Neural cell (in vitro differentiated cells): ENCODE measurements around the gene LYVE1. TPM values are rescaled to one million over a fixed set of nuclear protein-coding genes. Genes with fewer than 3 reads are reported as not detected.

Experiments
- H2AFZ ChIP-seq: fragments of 200-600, 300-800 bp; sonication (generic), shearing (Covaris generic); 2 replicates; pipeline ENCODE4 v1.6.0; 2014; ENCODE audit warnings: low read depth, mild to moderate bottlenecking, antibody characterized with exemption, low read length, moderate library complexity
- H3F3A ChIP-seq: fragments of 200-600 bp; shearing (Covaris generic); 2 replicates; pipeline ENCODE4 v1.6.1; 2016; ENCODE audit warnings: mild to moderate bottlenecking, moderate library complexity, mixed read lengths, antibody characterized with exemption, low read length; ENCODE audit not compliant: insufficient read depth, poor library complexity, severe bottlenecking
- H3K27ac ChIP-seq: fragments of 200-600, 300-800 bp; sonication (generic), shearing (Covaris generic); 2 replicates; pipeline ENCODE4 v1.5.1; 2014; ENCODE audit warnings: mild to moderate bottlenecking, low read length, moderate library complexity
- H3K27me3 ChIP-seq: fragments of 300-800, 200-600 bp; sonication (generic), shearing (Covaris generic); 2 replicates; pipeline ENCODE4 v1.6.0; 2014; ENCODE audit warnings: mild to moderate bottlenecking, low read depth, low read length, moderate library complexity; ENCODE audit not compliant: insufficient read depth
- H3K36me3 ChIP-seq: fragments of 300-800, 200-600 bp; sonication (generic), shearing (Covaris generic); 2 replicates; pipeline ENCODE4 v1.5.1; 2014; ENCODE audit warnings: mild to moderate bottlenecking, antibody characterized with exemption, low read length, moderate library complexity; ENCODE audit not compliant: insufficient read depth
- H3K4me2 ChIP-seq: fragments of 300-800, 200-600 bp; sonication (generic), shearing (Covaris generic); 2 replicates; pipeline ENCODE4 v1.6.0; 2014; ENCODE audit warnings: mild to moderate bottlenecking, low read length
- H3K4me3 ChIP-seq: fragments of 300-800, 200-600 bp; sonication (generic), shearing (Covaris generic); 2 replicates; pipeline ENCODE4 v1.5.1; 2014; ENCODE audit warnings: mild to moderate bottlenecking, low read length, moderate library complexity
- H3K79me2 ChIP-seq: fragments of 200-600 bp; shearing (Covaris generic); replicated peaks from 2 replicates; pipeline ENCODE4 v1.6.0; 2014; ENCODE audit warnings: mild to moderate bottlenecking, low read length, moderate library complexity; ENCODE audit not compliant: insufficient read depth
- H3K9ac ChIP-seq: fragments of 300-800, 200-600 bp; sonication (generic), shearing (Covaris generic); 2 replicates; pipeline ENCODE4 v1.6.1; 2016; ENCODE audit warnings: mild to moderate bottlenecking, low read length, mixed read lengths
- H3K9me2 ChIP-seq: fragments of 200-600 bp; shearing (Covaris generic); 2 replicates; pipeline ENCODE4 v1.6.1; 2016; ENCODE audit warnings: mild to moderate bottlenecking, low read length, mixed read lengths; ENCODE audit not compliant: insufficient read depth
- H3K9me3 ChIP-seq: fragments of 200-600, 300-800 bp; sonication (generic), shearing (Covaris generic); 2 replicates; pipeline ENCODE4 v1.6.1; 2016; ENCODE audit warnings: mild to moderate bottlenecking, mixed run types, low read length, moderate library complexity, mixed read lengths
- H4K20me1 ChIP-seq: fragments of 200-600 bp; shearing (Covaris generic); 2 replicates; pipeline ENCODE4 v1.6.1; 2016; ENCODE audit warnings: mild to moderate bottlenecking, mixed run types; ENCODE audit not compliant: insufficient read depth
- EP300 ChIP-seq: fragments of 450-650 bp; conservative IDR thresholded peaks from 2 replicates; pipeline ENCODE4 v1.6.1; 2014; ENCODE audit warnings: antibody characterized with exemption, mild to moderate bottlenecking, moderate library complexity; ENCODE audit not compliant: poor library complexity, severe bottlenecking
- EZH2 ChIP-seq: fragments of 200-600, 300-800 bp; shearing (Covaris generic), sonication (generic); IDR thresholded peaks from 2 replicates; pipeline ENCODE4 v1.6.1; 2014; ENCODE audit warnings: antibody characterized with exemption, low read length, borderline replicate concordance, mild to moderate bottlenecking; ENCODE audit not compliant: insufficient read depth, poor library complexity, severe bottlenecking
- MXI1 ChIP-seq: fragments of 450-650 bp; conservative IDR thresholded peaks from 2 replicates; pipeline ENCODE4 v1.6.1; 2014; ENCODE audit warnings: antibody characterized with exemption, mild to moderate bottlenecking; ENCODE audit not compliant: poor library complexity, severe bottlenecking
- POLR2AphosphoS5 ChIP-seq: IDR thresholded peaks from 2 replicates; pipeline ENCODE4 v1.6.1; 2012
- RAD21 ChIP-seq: fragments of 450-650 bp; conservative IDR thresholded peaks from 2 replicates; pipeline ENCODE4 v1.6.1; 2014; ENCODE audit warnings: antibody characterized with exemption, mild to moderate bottlenecking, moderate library complexity
- SMC3 ChIP-seq: fragments of 450-650 bp; conservative IDR thresholded peaks from 2 replicates; pipeline ENCODE4 v1.6.1; 2014; ENCODE audit warnings: antibody characterized with exemption, mild to moderate bottlenecking, moderate library complexity; ENCODE audit not compliant: poor library complexity
- TAF1 ChIP-seq: IDR thresholded peaks from 2 replicates; pipeline ENCODE4 v1.6.1; 2012; ENCODE audit warnings: low read depth
- polyA plus RNA-seq: library from polyadenylated mRNA; depleted of rRNA; stranded (reverse); fragments of >200 nt; gene quantifications from 2 replicates; pipeline ENCODE4 v1.2.3, GENCODE V29; 2014
- TF ChIP-seq, protein P1 (sequence below): fragments of 450-650 bp; IDR thresholded peaks from 2 replicates; pipeline ENCODE4 v1.5.1; 2014; ENCODE audit warnings: antibody characterized with exemption, mild to moderate bottlenecking, moderate library complexity; ENCODE audit not compliant: poor library complexity, severe bottlenecking
- TF ChIP-seq, protein P2 (sequence below): IDR thresholded peaks from 2 replicates; pipeline ENCODE4 v1.6.1; 2012; ENCODE audit warnings: borderline replicate concordance

The LYVE1 gene
- polyA plus RNA-seq, 1 donor from 2014 or later, result not detected

DNA sequence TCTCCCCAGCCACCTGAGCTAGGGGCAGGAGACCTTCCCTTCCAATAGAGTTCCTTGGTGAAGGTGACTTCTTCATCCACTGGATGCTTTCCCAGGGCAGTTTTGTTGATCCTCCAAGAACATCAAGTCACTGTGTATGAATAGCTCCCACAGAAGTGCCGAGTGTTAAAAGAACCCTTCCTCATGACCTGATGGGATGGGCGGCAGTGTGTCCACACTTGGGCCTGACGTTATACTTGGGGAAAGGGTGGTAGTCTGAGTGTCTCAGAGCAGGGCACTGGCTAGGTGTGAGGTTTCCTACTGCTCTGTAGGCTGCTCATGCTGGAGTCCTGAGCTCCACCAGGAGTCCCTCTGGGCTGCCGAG, 7.6 kb upstream of the LYVE1 start:
- no peaks in the 10 kb centered on the region for H4K20me1 ChIP-seq
- no peaks in the 10 kb centered on the region for H3K9me2 ChIP-seq
- H3K79me2 ChIP-seq, result no peaks in the 10 kb centered on the region
- H3K36me3 ChIP-seq, result no peaks in the 10 kb centered on the region
- H3F3A ChIP-seq, result no peaks in the 10 kb centered on the region
- H3K27ac ChIP-seq, result no peak overlapping the region
- H3K9me3 ChIP-seq, result no peaks in the 10 kb centered on the region
- H3K4me3 ChIP-seq, result no peak overlapping the region
- H3K4me2 ChIP-seq, result no peak overlapping the region
- H2AFZ ChIP-seq, result no peak overlapping the region
- H3K9ac ChIP-seq, result no peak overlapping the region
- no peak for TF ChIP-seq MXI1
- TF ChIP-seq, protein P1, sequence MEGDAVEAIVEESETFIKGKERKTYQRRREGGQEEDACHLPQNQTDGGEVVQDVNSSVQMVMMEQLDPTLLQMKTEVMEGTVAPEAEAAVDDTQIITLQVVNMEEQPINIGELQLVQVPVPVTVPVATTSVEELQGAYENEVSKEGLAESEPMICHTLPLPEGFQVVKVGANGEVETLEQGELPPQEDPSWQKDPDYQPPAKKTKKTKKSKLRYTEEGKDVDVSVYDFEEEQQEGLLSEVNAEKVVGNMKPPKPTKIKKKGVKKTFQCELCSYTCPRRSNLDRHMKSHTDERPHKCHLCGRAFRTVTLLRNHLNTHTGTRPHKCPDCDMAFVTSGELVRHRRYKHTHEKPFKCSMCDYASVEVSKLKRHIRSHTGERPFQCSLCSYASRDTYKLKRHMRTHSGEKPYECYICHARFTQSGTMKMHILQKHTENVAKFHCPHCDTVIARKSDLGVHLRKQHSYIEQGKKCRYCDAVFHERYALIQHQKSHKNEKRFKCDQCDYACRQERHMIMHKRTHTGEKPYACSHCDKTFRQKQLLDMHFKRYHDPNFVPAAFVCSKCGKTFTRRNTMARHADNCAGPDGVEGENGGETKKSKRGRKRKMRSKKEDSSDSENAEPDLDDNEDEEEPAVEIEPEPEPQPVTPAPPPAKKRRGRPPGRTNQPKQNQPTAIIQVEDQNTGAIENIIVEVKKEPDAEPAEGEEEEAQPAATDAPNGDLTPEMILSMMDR, result no peak
- TF ChIP-seq, protein P2, sequence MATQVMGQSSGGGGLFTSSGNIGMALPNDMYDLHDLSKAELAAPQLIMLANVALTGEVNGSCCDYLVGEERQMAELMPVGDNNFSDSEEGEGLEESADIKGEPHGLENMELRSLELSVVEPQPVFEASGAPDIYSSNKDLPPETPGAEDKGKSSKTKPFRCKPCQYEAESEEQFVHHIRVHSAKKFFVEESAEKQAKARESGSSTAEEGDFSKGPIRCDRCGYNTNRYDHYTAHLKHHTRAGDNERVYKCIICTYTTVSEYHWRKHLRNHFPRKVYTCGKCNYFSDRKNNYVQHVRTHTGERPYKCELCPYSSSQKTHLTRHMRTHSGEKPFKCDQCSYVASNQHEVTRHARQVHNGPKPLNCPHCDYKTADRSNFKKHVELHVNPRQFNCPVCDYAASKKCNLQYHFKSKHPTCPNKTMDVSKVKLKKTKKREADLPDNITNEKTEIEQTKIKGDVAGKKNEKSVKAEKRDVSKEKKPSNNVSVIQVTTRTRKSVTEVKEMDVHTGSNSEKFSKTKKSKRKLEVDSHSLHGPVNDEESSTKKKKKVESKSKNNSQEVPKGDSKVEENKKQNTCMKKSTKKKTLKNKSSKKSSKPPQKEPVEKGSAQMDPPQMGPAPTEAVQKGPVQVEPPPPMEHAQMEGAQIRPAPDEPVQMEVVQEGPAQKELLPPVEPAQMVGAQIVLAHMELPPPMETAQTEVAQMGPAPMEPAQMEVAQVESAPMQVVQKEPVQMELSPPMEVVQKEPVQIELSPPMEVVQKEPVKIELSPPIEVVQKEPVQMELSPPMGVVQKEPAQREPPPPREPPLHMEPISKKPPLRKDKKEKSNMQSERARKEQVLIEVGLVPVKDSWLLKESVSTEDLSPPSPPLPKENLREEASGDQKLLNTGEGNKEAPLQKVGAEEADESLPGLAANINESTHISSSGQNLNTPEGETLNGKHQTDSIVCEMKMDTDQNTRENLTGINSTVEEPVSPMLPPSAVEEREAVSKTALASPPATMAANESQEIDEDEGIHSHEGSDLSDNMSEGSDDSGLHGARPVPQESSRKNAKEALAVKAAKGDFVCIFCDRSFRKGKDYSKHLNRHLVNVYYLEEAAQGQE, result no peak
- TF ChIP-seq TAF1, result no peak
- no peak for TF ChIP-seq POLR2AphosphoS5
- TF ChIP-seq EP300, result no peak
- TF ChIP-seq EZH2, result no peak
- no peak for TF ChIP-seq RAD21
- no peak for TF ChIP-seq SMC3
- no peaks in the 10 kb centered on the region for H3K27me3 ChIP-seq

DNA sequence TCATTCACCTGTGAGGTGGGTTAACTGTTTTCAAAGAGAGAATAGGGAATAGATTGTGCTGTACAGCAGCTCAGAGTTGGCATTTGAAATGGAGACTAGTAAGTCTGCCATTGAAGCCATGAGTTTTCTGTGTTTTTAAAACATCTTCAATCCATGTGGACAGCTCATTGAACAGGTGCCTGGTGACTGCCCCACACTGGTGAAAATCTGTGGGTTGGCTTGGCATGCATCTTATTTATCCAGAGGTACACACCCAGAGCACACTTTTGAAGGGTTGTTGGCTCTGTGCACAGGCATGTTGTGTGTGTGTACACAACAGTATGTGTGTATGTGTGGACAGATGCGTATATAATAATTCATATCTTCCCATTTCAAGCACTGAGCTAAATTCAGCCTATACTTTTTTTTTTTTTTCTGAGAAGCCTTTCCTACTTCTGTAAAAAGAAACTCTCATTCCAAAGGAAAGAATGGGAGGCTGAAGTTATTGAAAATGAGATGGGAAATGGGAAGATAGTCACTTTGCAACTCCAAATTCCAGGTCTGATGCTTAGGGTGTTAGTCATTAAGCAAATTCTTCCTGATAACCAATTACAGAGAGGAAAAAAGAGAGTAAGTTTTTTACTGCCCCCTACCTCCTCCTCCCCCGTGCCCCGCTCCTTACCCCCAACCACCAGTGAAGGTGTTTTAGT, 7.0 kb upstream of the LYVE1 start:
- H3F3A ChIP-seq, result no peaks in the 10 kb centered on the region
- H3K4me2 ChIP-seq, result no peak overlapping the region
- H2AFZ ChIP-seq, result no peak overlapping the region
- no peak overlapping the region for H3K4me3 ChIP-seq
- no peaks in the 10 kb centered on the region for H3K27me3 ChIP-seq
- H3K9ac ChIP-seq, result no peak overlapping the region
- TF ChIP-seq, protein P2, result no peak
- TF ChIP-seq EP300 (no peak), TAF1 (no peak)
- no peaks in the 10 kb centered on the region for H4K20me1 ChIP-seq
- no peaks in the 10 kb centered on the region for H3K79me2 ChIP-seq
- H3K9me2 ChIP-seq, result no peaks in the 10 kb centered on the region
- H3K9me3 ChIP-seq, result no peaks in the 10 kb centered on the region
- H3K27ac ChIP-seq, result no peak overlapping the region
- H3K36me3 ChIP-seq, result no peaks in the 10 kb centered on the region
